ENCODE data around the gene PALD1.

The PALD1 gene

GRCh38 chr10:70615784-70616522 is 137.4 kb downstream of the PALD1 start:
- DNase-seq, result no peak

GRCh38 chr10:70616761-70617160 is 138.2 kb downstream of the PALD1 start:
- no peak for DNase-seq

All from activated T-cell treated with anti-CD3 and anti-CD28 coated beads, Interleukin-2, amount 50 U/mL, for 1 hour (primary cell).